Coronary artery (tissue), 2 donors: Measurements from ENCODE around the gene MLKL.
A peak's percentile ranks its signal among the peaks of the same experiment; 100 is the strongest.

Experiments
- DNase-seq: peaks from one replicate; pipeline ENCODE4 v3.0.0-alpha.2; 2017; ENCODE audit warnings: low spot score
- H3K27ac ChIP-seq, 2 donors: fragments of 200-600 bp; sonication (generic); one replicate each; pipeline ENCODE4 v1.5.1; 2016 to 2019
- H3K4me3 ChIP-seq: fragments of 200-600 bp; sonication (generic); 2 replicates; pipeline ENCODE4 v1.5.1; 2016; ENCODE audit warnings: mild to moderate bottlenecking, moderate library complexity
- CTCF ChIP-seq: fragments of 200-600 bp; sonication (generic); IDR thresholded peaks from one replicate; pipeline ENCODE4 v1.5.1; 2019; ENCODE audit warnings: antibody characterized with exemption

The MLKL gene

DNA sequence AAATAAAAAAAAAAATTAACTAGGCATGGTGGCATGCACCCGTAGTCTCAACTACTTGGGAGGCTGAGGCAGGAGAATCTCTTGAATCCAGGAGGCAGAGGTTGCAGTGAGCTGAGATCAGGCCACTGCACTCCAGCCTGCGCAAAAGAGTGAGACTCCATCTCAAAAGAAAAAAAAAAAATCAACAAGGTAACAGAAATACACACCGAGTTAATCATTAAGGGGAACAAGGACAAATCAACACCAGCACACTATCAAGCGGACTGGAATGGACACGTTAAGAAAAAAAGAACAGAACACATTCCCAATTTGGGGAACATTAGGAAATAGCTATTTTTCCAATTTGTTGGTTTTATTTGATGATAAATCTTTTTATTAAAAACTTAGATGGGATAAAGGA, 65.4 kb downstream of the MLKL start:
- Histone ChIP-seq H3K27ac (no peak overlapping the region), H3K4me3 (no peak overlapping the region)
- DNase-seq: no peak
- TF ChIP-seq CTCF: no peak

- Histone ChIP-seq H3K4me3 (no peak overlapping the region), H3K27ac (no peak overlapping the region)
- DNase-seq: no peak
- TF ChIP-seq CTCF: no peak
Observed at GRCh38 chr16:74633686-74634085, 67.0 kb downstream of the MLKL start.

GRCh38 chr16:74627506-74628220, 73.0 kb downstream of the MLKL start:
- DNase-seq: no peak
- TF ChIP-seq CTCF: no peak
- Histone ChIP-seq H3K27ac (peak overlapping the region in 1 of 2 donors; percentile 24), H3K4me3 (no peak overlapping the region)

DNA sequence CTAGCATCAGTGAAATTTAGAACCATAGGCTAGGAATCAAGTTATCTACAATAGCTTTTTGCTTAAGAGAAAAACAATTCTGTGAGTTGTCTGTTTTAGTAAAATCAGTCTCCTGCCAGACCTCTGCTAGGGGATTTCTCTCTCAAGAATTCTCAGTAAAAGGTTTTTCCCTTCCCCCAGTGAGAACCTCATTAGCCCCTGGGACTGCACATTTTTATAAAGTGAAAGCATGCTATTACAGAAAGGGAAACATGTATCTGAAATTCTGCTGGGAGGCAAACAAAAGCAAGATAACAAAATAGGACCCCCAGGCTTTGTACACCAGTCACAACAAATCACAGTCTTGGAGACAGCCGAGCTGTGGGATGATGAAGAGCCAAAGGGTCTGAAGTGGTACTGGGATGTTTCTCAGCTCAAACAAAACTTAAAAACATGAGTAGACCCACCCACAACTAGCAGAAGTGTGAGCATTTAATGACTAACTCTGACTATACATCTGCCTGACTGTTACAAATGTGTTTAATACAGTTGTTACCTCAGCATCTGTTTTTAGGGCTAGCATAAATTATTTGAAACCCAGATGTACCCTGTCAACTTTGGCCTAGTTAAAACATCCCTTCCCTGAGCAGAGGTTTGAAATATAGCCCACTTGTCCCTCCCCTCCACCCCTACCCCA, 73.8 kb downstream of the MLKL start:
- DNase-seq: no peak
- no peak for TF ChIP-seq CTCF
- Histone ChIP-seq H3K4me3 (no peak overlapping the region), H3K27ac (peak overlapping the region in 1 of 2 donors; percentile 43)

GRCh38 chr16:74625500-74626350, 74.9 kb downstream of the MLKL start:
- H3K4me3 ChIP-seq: no peak overlapping the region
- no peak for DNase-seq
- no peak for TF ChIP-seq CTCF
- no peak overlapping the region for H3K27ac ChIP-seq

GRCh38 chr16:74623839-74624235, 76.8 kb downstream of the MLKL start:
- no peak overlapping the region for H3K27ac ChIP-seq
- DNase-seq: no peak
- no peak overlapping the region for H3K4me3 ChIP-seq
- no peak for TF ChIP-seq CTCF
